Coronary artery (tissue), 2 donors: ENCODE results near the gene SLX9.
A peak's percentile ranks its signal among the peaks of the same experiment; 100 is the strongest.

Source experiments
- DNase-seq: peaks from one replicate; pipeline ENCODE4 v3.0.0-alpha.2; 2017; ENCODE audit warnings: low spot score
- H3K27ac ChIP-seq, 2 donors: fragments of 200-600 bp; sonication (generic); one replicate each; pipeline ENCODE4 v1.5.1; 2016 to 2019
- H3K4me3 ChIP-seq: fragments of 200-600 bp; sonication (generic); 2 replicates; pipeline ENCODE4 v1.5.1; 2016; ENCODE audit warnings: mild to moderate bottlenecking, moderate library complexity
- TF ChIP-seq, protein P1 (sequence below): fragments of 200-600 bp; sonication (generic); IDR thresholded peaks from one replicate; pipeline ENCODE4 v1.5.1; 2019; ENCODE audit warnings: antibody characterized with exemption

The SLX9 gene

GRCh38 chr21:44953628-44954021 is 13.8 kb downstream of the SLX9 start:
- H3K4me3 ChIP-seq: no peak overlapping the region
- no peak for DNase-seq
- H3K27ac ChIP-seq: peak overlapping the region; percentile 92 to 97
- TF ChIP-seq, protein P1, sequence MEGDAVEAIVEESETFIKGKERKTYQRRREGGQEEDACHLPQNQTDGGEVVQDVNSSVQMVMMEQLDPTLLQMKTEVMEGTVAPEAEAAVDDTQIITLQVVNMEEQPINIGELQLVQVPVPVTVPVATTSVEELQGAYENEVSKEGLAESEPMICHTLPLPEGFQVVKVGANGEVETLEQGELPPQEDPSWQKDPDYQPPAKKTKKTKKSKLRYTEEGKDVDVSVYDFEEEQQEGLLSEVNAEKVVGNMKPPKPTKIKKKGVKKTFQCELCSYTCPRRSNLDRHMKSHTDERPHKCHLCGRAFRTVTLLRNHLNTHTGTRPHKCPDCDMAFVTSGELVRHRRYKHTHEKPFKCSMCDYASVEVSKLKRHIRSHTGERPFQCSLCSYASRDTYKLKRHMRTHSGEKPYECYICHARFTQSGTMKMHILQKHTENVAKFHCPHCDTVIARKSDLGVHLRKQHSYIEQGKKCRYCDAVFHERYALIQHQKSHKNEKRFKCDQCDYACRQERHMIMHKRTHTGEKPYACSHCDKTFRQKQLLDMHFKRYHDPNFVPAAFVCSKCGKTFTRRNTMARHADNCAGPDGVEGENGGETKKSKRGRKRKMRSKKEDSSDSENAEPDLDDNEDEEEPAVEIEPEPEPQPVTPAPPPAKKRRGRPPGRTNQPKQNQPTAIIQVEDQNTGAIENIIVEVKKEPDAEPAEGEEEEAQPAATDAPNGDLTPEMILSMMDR: no peak

GRCh38 chr21:44954281-44954771 is 14.5 kb downstream of the SLX9 start:
- TF ChIP-seq, protein P1: no peak
- Histone ChIP-seq H3K27ac (peak overlapping the region; percentile 92 to 97), H3K4me3 (no peak overlapping the region)
- no peak for DNase-seq

DNA sequence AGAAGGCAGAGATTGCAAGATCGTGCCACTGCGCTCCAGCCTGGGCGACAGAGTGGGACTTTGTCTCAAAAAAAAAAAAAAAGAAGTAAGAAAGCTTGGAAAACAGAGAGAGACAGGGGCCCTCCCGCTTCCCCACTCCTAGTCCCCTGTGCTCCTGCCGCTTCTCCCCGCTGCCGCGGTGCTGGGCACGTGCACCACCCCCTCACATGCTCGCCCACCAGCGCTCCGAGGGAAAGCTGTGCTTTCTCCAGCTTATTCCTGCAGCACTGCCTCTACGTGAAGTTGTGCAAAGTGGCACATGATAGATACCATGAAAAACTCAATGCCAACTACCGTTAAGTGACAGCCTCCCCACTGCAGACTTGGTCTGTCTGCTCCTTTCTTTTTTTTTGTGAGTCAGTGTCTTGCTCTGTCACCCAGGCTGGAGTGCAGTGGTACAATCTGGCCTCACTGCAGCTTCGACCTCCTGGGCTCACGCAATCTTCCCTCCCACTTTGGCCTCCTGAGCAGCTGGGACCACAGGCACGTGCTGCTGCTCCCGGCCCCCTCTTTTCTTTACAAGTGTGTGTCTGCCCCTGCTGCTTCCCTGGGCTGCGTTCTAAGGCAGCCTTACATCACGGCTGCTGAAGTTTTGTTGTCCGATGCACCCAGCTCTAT is 15.4 kb downstream of the SLX9 start:
- TF ChIP-seq, protein P1: no peak
- no peak for DNase-seq
- no peak overlapping the region for H3K4me3 ChIP-seq
- peak overlapping the region; percentile 92 to 97 for H3K27ac ChIP-seq

- no peak for DNase-seq
- peak overlapping the region; percentile 70 to 92 for H3K27ac ChIP-seq
- TF ChIP-seq, protein P1: no peak
Measured at GRCh38 chr21:44955798-44956175, 16.0 kb downstream of the SLX9 start.

DNA sequence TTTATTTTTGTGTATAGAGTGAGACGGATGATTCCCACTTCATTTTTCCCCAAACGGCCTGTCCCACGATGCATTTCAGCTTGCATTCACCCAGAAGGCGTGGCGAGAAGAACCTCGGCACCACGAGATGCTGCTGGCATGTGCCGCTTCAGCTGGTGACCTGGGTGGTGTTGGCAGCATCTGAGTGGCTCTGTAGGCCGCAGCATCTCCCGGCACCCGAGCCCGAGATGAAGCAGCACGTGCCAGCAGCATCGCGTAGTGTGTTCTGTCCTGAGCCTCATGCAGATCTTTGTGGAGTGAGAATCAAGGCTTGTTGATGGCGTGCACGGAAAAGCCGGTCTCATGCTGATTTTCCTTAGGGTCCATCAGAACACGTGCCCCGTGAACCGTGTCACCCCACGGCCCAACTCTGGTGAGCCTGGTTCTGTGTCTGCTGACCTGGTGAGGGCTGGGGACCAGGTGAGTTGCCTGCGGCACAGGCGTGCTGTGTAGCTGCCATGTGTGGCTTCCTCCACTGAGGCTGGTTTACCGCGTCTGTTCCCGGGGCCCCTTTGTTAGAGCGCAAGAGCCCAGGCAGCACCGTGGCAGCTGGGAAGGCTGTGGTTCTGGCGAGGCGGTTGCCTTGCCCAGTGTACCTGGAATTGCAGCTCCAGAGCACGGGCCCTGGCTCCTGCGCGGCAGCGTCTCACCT is 16.7 kb downstream of the SLX9 start:
- Histone ChIP-seq H3K4me3 (no peak overlapping the region), H3K27ac (peak overlapping the region; percentile 70 to 95)
- TF ChIP-seq, protein P1: no peak
- no peak for DNase-seq

More at GRCh38 chr21:44955798-44956175, 16.0 kb downstream of the SLX9 start:
- H3K4me3 ChIP-seq: no peak overlapping the region

DNA sequence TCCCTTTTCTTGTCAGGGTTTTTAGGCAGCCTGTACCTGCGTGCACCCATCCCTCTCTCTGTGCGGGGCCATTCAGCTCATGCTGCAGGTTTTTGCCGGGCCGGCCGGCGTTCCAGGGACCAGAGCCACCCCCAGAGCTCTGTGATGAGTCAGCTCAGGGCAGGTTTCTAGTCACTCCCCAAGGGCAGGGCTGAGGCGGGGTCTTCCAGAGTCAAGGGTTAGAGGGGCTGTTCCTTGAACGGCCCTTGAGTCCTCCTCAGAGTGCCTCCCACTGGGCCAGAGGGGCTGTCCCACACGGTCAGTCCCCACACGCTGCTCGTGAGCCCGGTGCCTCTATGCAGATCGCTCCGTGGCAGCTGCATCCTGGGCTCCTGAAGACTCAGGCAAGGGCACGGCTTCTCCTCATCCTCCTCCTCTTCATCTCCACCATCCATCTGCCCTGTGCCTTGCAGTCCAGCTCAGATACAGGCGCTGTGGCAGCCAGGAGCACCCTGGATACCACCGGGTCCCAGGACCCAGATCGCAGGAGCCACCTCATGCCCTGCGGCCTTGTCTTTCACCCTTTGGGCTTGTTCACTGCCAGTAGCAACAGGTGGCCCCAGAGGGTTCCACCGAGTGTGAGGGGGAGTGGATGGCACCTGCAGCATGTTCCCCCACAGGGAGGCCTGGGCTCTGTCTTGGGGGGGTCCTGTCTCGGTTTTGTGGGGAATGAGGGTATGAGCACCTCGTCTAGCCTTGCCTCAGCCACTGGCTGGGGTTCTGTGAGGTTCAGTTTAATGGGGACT is 17.4 kb downstream of the SLX9 start:
- DNase-seq: no peak
- Histone ChIP-seq H3K4me3 (no peak overlapping the region), H3K27ac (peak overlapping the region; percentile 83 to 95)
- TF ChIP-seq, protein P1: no peak
